Stimulated activated CD4-positive, alpha-beta T cell treated with anti-CD3 and anti-CD28 coated beads, Interleukin-12 subunit alpha, Interleukin-12 subunit beta, amount 100 ng/mL, for 48 hours (primary cell): ENCODE data around the gene EML1.

Experiments
- DNase-seq, 3 donors: peaks; one replicate each; pipeline ENCODE4 v3.0.0-alpha.2; 2020; ENCODE audit warnings: low read depth in 2 of 3, low spot score in 1 of 3

EML1 gene

GRCh38 chr14:99891266-99891665, 98.1 kb downstream of the EML1 start:
- no peak for DNase-seq

GRCh38 chr14:99891900-99892299, 98.7 kb downstream of the EML1 start:
- DNase-seq = no peak

DNA sequence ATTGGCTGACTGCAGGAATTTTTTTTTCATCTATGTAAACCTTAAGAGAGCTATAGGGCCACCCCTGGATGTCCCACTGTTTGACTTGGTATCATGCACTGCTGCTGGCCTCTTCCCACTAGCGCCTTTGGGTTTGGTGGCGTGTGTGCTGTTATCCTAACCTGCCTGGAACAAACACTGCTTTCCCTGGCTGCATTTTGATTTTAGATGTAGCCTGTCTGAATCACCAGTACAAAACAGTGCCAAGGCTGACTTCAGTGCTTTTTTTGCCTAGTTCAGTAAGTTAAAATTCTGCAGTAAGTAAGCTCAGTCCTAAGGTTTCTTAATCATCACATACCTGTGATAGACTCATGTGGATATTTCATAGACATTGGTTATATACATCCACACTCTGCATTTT, 99.2 kb downstream of the EML1 start:
- no peak for DNase-seq

DNA sequence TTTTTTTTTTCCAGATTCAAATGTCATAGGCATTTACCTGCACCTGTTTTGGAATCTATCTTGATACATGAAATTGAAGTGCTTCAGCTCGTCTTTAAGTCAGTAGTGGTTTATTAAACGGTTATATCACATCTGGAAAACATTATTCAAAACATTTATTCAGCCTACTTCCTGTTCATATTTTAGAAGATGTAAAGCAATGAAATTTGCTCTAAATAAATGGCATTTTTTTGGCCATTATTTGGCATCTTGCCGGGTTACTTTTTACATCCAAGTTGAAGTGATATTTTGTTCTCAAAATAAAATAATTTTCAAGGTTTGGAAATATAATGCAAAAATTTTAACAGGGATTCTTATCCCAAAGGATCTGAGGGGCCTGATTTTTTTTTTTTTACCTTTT, 103.1 kb downstream of the EML1 start:
- no peak for DNase-seq

- DNase-seq = no peak
Observed at GRCh38 chr14:99899578-99900178, 106.5 kb downstream of the EML1 start.

GRCh38 chr14:99902925-99903324, 109.7 kb downstream of the EML1 start:
- DNase-seq = no peak

DNA sequence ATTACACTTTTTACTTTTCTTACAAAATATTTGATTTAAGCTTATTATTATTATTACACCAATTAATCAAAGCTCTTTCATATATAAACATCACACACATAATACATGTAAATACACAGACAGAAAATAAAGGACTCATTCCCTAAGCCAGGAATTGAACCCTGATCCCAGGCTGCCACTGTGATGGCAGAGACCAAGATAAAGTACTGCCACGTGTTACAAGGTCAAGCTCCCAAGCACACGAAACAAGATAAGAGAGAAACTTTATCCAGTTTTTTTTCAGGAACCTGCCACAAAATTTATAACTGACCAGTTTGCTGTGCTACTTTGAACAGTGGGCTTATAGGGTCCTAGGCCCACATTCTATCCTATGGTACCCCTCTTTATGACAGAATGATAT, 111.3 kb downstream of the EML1 start:
- no peak for DNase-seq

DNA sequence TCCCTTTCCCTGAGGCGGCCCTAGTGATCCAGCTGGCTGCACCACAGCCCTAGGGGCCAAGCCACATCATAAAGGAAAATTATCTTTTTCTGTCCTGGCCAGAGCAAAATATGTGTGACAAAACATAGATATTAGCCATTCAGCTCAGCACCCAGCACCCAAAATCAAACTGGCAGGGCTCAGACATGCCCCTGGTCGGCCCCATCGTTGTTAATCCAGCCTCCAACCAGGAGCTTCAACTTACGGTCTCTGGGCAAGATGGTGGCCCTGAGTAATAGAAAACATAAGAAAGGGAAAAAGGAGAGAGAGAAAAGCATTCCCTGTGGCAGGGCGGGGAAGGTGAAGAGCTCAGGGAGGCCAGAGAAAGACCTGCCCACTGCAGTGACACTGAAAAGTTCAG, 111.9 kb downstream of the EML1 start:
- no peak for DNase-seq

DNA sequence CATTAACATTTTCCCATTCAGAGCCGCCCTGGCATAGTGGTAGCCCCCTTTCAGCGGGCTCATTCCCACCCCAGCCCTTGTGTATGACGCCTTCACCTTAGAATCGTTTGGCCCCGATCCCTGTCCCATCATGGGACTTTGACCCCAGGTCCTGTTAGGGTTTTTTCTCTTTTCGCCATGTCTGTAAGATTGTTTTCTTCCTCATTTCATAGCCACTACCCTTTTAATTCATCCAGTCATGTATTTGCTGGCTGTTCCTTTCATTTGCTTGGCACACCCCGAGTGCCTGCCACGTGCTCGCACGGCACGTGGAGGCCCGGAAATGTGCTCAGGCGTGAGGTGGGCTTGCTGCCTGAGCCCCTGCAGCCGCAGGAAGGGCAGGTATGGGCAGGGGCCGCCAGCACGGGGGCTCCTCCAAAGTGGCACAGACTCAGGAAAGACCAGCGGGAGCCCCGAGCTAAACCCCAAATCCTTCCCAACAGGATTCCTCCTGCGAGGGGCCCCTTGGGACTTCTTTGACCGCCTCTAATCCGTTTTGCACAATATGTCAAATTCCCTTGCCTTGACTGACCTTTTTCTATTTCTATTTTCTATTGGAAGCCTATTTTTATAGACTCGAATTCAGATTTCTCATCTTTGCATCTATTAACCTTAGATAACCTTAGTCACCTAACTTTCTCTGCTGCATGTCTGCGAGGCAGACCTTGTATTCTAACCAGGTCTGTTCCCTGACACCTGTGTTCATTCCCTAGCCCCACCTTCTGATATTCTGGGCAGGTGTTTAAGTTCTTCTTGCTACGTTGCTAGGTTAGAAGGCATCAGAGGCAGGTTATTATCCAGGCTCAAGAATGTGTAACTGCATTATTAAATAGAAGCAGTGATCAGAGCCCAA, 114.8 kb downstream of the EML1 start:
- no peak for DNase-seq

- no peak for DNase-seq
Observed at GRCh38 chr14:99908653-99909250, 115.5 kb downstream of the EML1 start.

GRCh38 chr14:99909513-99910064, 116.4 kb downstream of the EML1 start:
- no peak for DNase-seq

DNA sequence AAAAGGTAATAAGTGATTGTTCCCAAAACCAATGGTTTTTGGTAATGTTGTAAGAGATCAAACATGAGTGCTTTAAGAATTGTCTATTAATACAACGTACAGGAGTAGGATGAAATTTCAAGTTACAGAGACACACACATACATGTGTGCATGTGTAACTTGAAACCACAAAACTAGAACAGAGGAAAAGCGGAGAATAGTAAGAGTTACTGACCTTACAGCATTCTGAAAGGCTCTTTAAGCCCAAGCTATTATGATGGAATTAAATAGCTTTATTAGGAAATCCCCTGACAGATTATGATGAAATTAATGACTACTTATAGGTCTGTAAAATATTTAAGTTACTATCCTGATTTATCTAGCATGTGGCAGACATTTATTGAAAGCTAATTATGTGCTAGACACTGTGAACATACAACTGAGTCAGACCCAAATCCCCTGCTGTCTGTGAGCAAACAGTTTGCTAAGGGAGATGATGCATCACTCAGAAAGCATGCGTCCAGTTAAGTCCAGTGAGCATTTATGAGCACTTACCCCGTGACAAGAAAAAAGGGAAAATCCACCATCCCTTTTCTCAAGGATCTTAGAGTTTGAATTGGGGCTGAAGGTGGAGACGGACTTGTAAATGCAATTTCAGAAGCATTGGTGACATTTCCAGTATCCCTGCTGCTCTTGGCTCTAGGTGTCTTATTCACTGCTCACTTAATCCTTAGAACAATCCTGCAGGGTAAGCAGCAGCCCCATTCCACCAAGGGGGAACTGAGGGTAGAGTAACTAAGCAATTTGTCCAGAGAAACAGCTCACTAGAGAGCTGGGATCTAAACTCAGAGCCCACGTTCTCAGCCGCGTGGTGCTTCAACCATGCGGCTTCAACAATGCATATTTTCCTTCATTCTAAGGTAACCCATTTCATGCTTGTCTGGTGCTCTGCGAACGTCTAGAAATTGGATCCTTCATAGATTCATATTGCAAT, 117.4 kb downstream of the EML1 start:
- DNase-seq = no peak

- no peak for DNase-seq
Observed at GRCh38 chr14:99915305-99916090, 122.3 kb downstream of the EML1 start.

DNA sequence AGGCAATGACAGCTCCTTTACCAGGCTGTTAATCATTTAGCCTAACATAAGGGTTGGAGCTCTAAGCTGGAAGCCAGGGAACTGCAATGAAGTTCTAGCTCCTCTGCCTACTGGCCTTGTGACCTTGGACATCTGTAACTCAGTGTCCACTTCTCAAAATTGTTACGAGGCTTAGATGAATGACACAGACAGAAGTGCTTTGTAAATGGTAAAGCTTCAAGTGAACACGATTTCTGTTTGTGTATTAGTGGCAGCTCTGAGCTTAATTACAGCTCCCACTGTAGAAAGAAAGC, 122.8 kb downstream of the EML1 start:
- no peak for DNase-seq

DNA sequence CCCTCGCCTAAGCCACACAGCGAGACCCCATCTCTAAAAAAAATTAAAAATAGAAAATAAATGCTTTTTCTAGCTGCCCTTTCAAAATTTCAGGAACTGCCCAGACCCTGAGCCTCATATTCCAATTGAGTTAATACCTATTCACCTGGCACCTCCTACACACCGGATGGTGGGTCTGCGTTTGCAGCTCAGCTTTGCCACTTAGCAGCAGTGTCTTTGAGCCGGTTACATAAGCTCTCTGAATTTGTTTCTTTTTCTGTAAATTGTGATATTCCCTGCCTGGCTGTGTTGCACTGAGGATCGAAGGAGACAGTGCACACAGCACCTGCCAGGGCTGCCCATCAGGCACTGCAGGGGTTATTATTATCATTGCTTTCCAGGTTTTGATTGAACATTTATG, 125.6 kb downstream of the EML1 start:
- DNase-seq = no peak

DNA sequence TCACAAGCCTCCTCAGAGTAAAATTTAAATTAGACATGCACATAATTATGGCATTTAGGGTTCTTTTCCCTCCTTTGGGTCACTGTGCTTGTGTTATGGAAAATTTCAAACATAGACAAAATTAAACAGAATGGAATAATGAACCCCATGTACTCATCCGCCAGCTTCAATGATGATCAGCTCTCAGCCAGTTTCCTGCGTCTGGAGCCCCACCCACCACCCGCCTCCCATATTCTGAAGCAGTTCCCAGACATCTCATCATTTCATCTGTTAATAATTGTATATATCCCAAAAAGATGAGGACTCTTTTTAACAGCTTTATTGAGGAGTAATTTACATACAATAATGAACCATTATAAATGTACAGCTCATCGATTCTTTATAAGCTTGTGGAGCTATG, 128.2 kb downstream of the EML1 start:
- no peak for DNase-seq

GRCh38 chr14:99924379-99924778, 131.2 kb downstream of the EML1 start:
- no peak for DNase-seq

GRCh38 chr14:99925471-99925870, 132.3 kb downstream of the EML1 start:
- DNase-seq = no peak

GRCh38 chr14:99928963-99929362, 135.8 kb downstream of the EML1 start:
- no peak for DNase-seq

DNA sequence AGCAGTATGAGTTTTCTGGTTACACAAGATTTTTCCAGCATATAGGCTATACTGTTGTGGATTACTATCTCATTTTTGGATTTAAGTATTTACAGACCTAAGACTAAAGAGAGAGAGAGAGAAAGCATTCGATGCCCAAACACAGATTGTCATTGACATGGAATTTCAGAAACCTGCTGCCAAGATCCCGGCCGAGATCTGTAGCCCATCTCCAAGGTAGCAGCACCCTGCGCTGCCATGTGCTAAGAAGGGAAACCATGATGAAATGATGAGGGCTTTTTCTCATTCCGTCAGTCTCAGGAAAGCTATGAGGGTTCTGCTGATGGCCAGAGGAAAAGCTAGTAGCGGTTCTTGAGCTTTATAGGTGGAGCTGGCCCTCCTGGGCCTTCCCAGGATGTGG, 136.4 kb downstream of the EML1 start:
- DNase-seq = no peak
